ENCODE measurements around the gene SMIM1.
A peak's percentile ranks its signal among the peaks of the same experiment; 100 is the strongest.

Gene SMIM1

GRCh38 chr1:3759796-3760195 lies 12.8 kb upstream of the SMIM1 start:
- no peak for DNase-seq

DNA sequence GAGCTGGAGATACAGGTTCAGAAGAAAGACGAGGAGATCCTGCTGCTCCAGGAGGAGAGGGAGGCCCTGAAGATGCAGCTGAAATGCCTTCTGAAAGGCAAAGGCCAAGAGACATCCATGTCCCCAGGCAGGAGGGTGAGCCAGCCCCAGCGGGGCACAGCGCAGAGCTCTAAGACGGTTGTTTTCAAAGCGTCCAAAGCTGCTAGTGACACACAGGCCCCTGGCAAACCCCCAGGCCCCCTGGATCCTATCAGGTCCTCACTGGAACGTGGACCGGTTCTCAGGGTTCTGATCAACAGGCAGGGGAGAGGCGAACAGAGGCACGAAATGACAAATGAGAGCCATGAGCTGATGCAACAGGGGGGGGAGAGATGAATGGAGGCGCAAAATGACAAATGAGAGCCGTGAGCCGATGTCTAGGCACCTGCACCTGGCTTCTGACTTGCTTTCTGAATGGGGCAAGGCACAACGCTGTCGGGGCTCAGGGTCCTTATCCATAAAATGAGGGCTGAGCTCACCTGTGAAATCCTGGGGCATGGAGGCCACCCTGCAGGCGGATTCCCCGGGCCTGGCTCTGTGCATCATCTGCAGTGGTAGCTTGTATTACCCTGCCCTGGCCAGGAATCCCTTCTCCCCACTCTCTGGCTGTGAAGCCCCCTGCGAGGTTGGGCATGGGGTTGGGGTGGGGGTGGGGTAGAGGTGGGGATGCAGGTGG lies 11.1 kb upstream of the SMIM1 start:
- DNase-seq = no peak

DNA sequence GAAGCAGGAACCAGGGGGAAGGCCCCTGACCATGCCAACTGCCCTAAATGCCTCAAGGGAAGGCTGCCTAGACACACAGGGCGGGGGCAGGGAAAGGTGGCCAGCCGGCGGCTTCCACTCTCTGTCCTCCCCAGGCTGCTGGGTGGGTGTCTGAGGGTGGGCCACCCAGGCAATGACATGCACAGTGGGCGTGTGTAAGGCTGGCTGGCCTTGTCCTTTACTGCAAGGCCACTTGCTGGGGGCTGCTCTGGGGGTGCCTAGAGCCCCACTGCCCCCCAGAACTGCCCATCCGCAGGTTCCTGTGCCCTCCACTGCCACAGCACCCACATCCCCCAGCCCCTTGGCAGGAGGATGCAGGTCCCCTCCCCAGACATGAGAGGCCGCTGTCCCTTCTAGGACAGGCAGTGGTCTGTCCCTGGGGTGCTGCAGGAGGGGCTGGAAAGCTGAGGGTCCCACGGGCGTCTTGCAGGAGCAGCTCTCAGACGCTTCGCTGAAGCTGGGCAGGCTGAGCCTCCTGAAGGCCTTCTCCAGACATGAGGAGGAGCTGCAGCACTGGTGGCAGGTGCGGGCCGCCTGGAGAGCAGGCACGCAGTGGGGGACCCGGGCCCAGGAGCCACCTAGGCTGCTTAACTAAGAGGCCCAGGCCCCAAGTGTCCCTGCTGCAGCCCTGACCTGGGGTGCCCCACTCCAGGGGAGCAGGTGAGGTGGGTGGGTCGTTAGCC lies 10.2 kb upstream of the SMIM1 start:
- DNase-seq = no peak

- DNase-seq = no peak
Observed at GRCh38 chr1:3762873-3763228, 9.7 kb upstream of the SMIM1 start.

DNA sequence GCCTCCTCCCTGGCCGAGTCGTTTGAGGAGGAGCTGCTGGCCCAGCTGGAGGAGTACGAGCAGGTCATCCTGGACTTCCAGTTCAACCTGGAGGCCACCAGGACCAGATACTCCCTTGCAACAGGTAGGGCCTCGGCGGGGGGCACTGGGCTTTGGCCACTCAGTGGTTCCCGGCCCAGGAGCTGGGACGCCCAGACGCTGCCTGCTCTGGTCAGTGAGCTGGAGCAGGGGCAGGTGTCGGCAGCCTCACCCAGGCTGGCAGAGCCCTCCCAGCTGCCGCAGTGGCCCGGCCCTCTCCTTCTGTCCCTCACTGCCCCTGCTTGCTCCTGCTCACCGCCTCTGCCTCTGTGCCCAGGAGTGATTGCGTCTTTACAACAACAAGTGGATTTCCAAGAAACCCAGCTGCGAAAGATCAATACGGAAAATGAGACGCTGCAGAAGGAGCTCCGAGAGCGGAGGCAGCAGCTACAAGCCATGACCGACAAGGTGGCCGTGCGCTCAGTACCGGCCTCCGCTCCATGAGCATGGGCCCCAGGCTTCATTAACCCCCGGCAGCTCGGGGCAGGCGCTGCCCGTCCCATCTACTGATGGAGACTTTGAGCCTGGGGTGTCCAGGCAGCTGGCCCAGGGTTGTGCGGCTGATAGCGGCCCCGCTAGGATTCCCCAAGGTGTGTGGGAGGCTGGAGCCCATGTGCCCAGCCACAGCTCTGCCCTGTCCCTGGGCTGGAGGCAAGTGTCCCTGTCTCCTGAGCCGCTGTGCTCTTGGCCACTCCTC lies 9.0 kb upstream of the SMIM1 start:
- DNase-seq = no peak

DNA sequence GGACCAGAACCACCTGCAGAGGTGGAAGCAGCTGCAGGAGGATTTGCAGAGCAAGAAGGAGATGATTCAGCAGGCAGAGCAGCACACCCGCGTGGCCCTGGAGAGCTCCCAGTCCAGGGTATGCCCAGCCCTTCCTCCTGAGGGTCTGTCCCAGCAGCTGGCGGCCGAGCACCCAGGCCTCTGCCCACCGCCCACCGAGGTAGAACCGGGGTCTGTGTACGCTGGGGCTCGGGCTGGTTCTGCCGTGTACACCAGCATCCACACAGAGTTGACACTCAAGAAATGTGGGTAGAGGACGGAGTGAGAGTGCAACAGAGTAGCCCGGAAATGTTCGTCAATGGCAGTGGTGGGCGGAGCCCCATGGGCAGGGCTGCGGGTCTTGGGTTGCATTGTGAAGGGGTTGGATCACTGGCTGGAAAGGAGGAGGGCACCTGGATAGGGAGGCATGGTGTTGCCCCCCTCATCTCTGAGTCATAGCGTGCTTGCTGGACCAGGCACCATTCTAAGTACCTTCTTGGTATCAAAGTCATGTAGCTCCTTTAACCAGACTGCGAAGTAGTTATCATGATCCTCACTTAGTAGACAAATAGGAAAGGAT lies 5.1 kb upstream of the SMIM1 start:
- DNase-seq = no peak

- DNase-seq = no peak
Observed at GRCh38 chr1:3768811-3769390, 3.6 kb upstream of the SMIM1 start.

DNA sequence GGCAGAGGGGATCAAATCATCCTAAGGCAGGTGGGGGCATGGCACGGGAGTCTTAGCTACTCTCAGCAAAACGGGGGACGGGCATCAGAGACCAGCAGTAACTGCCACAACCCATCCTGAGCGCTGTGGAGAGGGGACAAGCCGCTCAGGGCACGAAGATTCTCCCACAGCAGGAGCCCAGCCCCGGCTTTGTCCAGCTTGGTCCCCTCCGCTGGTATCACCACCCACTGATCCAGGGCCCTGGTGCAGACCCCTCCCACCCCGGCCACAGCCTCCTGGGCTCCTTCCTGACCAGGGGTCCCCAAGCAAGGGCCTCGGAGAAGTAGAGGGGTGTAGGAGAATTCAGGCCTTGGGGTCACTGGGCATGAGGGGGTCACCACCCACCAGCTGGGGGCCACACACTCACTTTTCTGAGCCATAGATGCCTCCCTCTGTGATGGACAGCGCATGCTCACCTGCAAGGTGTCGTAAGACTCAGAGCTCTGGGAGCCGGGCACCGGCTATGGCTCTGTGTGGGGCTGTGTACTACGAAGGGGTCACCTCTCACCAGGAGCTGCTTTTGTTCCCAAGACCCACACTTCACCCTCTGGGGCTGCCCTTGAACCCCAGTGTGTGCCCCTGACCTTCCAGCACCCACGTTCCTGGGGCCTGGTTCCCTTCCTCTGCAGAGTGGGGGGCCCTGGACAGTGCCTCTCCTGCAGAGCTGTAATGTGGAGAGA lies 2.3 kb upstream of the SMIM1 start:
- DNase-seq = no peak

DNA sequence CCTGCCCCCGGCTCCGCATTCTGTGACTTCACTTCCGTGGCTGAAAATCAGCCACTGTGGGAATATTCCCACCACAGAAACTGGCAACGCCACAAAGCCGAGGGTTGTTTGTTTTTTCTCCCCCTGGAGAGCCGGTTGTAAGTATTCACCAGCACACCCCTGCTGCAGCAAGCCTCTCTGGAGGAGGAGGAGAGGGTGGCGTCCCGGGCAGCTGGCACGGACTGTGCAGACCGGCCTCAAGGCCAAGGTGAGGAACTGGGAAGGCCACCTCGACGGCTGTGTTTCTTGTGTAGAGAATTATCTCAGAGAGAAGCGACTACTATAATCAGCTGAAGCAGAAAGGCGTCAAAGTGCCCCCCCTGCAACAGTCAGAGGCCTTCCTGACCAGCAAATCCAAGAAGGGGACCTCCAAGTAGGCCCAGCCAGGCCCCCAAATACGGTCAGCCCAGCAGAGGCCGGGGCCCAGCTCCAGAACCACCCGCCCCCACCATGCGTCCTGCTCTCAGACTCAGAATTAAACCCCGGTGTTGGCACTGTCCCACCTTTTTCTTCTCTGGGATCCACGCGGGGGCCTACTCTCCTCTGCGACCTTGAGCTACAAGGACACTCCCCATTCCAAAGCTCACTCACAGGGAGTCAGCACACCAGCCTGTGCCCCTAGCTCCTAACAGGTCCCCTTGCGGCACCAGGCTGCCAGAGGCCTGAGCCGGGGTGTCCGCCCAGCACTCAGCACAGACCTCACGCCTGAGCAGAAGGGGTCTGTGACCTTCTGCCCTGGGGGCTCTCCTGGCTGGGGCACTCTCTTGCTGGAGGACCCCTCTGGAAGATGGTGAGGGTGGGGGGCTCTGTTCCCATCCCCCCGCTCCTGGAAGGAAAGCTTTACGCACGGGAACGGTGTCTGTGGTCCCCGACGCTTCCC lies 1.2 kb upstream of the SMIM1 start:
- DNase-seq = no peak

GRCh38 chr1:3772027-3772714 lies 378 bp upstream of the SMIM1 start:
- peak; percentile 70 for DNase-seq

- DNase-seq = no peak
Observed at GRCh38 chr1:3773572-3774275, 1.2 kb downstream of the SMIM1 start.

- DNase-seq = no peak
Observed at GRCh38 chr1:3774276-3774945, 1.9 kb downstream of the SMIM1 start.

- no peak for DNase-seq
Observed at GRCh38 chr1:3774946-3775489, 2.5 kb downstream of the SMIM1 start.

DNA sequence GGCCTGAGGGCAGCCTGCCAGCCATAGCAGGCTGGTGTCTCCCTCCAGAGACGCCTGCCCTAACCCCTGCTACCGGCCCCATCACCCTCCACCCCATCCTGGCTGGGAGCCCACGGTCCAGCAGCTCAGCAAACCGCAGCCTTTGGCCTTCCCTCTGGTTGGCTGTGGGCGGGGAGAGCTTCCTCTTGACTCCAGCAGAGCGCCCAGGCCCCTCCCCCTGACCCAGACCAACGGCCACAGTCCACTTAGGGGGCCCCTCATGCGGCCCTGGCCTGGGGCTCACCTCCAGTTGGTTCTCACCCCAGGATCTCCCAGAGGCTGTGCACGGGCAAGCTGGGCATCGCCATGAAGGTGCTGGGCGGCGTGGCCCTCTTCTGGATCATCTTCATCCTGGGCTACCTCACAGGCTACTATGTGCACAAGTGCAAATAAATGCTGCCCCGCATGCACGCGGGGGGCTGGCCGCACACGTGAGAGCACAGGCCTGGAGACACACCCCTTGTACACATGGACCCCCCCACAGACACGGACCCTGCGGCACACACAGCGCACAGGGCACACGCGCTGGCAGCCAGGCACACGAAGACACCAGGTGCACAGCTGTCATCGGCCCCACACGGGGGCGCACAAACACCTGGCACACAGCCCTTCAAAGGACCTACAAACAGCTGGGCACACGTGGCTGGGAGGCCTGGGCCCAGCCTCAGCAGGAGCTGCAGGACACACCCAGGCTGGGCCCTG lies 3.1 kb downstream of the SMIM1 start:
- peak; percentile 63 for DNase-seq

GRCh38 chr1:3776231-3776961 lies 3.8 kb downstream of the SMIM1 start:
- DNase-seq = no peak

GRCh38 chr1:3777078-3777547 lies 4.6 kb downstream of the SMIM1 start:
- no peak for DNase-seq
